GM19395 (cell line): ENCODE results near the gene MTCL1.

Source experiments
- ATAC-seq: cut with Tn5 transposase; IDR thresholded peaks from one replicate; pipeline ENCODE4 v1.9.1; 2021; ENCODE audit warnings: mild to moderate bottlenecking, moderate library complexity; ENCODE audit not compliant: unreplicated experiment

The MTCL1 gene

GRCh38 chr18:8806100-8806797 is 100.9 kb downstream of the MTCL1 start:
- ATAC-seq = no peak

- no peak for ATAC-seq
These were observed 101.6 kb downstream of the MTCL1 start for GRCh38 chr18:8806798-8807487.

GRCh38 chr18:8807488-8807805 is 102.1 kb downstream of the MTCL1 start:
- ATAC-seq = no peak

- ATAC-seq = no peak
These were observed 102.6 kb downstream of the MTCL1 start for GRCh38 chr18:8808001-8808400.

- no peak for ATAC-seq
These were observed 104.2 kb downstream of the MTCL1 start for GRCh38 chr18:8809514-8809913.

GRCh38 chr18:8810157-8810556 is 104.8 kb downstream of the MTCL1 start:
- no peak for ATAC-seq

GRCh38 chr18:8811115-8811514 is 105.8 kb downstream of the MTCL1 start:
- ATAC-seq = no peak

- ATAC-seq = no peak
These were observed 107.3 kb downstream of the MTCL1 start for GRCh38 chr18:8812631-8813030.

GRCh38 chr18:8813611-8814010 is 108.3 kb downstream of the MTCL1 start:
- ATAC-seq = no peak

- ATAC-seq = no peak
These were observed 108.8 kb downstream of the MTCL1 start for GRCh38 chr18:8814206-8814605.

- ATAC-seq = no peak
These were observed 110.9 kb downstream of the MTCL1 start for GRCh38 chr18:8816220-8816619.

GRCh38 chr18:8816816-8817215 is 111.5 kb downstream of the MTCL1 start:
- no peak for ATAC-seq

- ATAC-seq = no peak
These were observed 113.6 kb downstream of the MTCL1 start for GRCh38 chr18:8818982-8819381.

GRCh38 chr18:8820396-8821082 is 115.2 kb downstream of the MTCL1 start:
- no peak for ATAC-seq

GRCh38 chr18:8821083-8821465 is 115.7 kb downstream of the MTCL1 start:
- ATAC-seq = no peak

GRCh38 chr18:8821531-8821930 is 116.2 kb downstream of the MTCL1 start:
- ATAC-seq = no peak

GRCh38 chr18:8822643-8823042 is 117.3 kb downstream of the MTCL1 start:
- no peak for ATAC-seq

- no peak for ATAC-seq
These were observed 118.2 kb downstream of the MTCL1 start for GRCh38 chr18:8823530-8823929.

GRCh38 chr18:8824846-8825245 is 119.5 kb downstream of the MTCL1 start:
- ATAC-seq = no peak

- no peak for ATAC-seq
These were observed 119.9 kb downstream of the MTCL1 start for GRCh38 chr18:8825273-8825672.

- ATAC-seq = no peak
These were observed 120.5 kb downstream of the MTCL1 start for GRCh38 chr18:8825729-8826375.

GRCh38 chr18:8826514-8826913 is 121.2 kb downstream of the MTCL1 start:
- no peak for ATAC-seq
